SK-N-SH (cell line): ENCODE data around the gene EID3. TPM values are rescaled to one million over a fixed set of nuclear protein-coding genes. Genes with fewer than 3 reads are reported as not detected.

Source experiments
- CTCF ChIA-PET: fragments of 300-600, 350-600 bp; formaldehyde crosslinking; extraction: SDS; loops from one replicate; lab custom pipeline; 2021; lab: Yijun Ruan, JAX
- POLR2A ChIA-PET: fragments of 350-600 bp; sonication (Branson Sonifier 250); formaldehyde crosslinking; extraction: SDS; loops from one replicate; lab custom pipeline; 2020; ENCODE audit warnings: antibody characterized with exemption, inconsistent platforms; lab: Yijun Ruan, JAX
- DNase-seq: peaks from one replicate; pipeline ENCODE4 v3.0.0; 2012
- H2AFZ ChIP-seq: fragments of 200-600 bp; sonication (generic); 2 replicates; pipeline ENCODE4 v1.8.1; 2016; ENCODE audit warnings: antibody characterized with exemption, mild to moderate bottlenecking, low read depth
- H3F3A ChIP-seq: fragments of 200-600 bp; sonication (generic); replicated peaks from 2 replicates; pipeline ENCODE3; 2016; ENCODE audit warnings: antibody characterized with exemption, mild to moderate bottlenecking; ENCODE audit not compliant: insufficient read depth
- H3K27ac ChIP-seq, 2 experiments: fragments of 200-500 bp in 1 of 2; fragments of 200-600 bp in 1 of 2; sonication (Bioruptor generic) in 1 of 2; sonication (generic), shearing (Covaris generic) in 1 of 2; 2 replicates each; pipeline versions ENCODE4 v1.5.1 to v1.6.1; 2014 to 2016; ENCODE audit warnings: low read depth in 2 of 2, inconsistent platforms in 1 of 2, low read length in 1 of 2, mild to moderate bottlenecking in 1 of 2, mixed read lengths in 1 of 2
- H3K27me3 ChIP-seq: fragments of 200-600 bp; sonication (generic), shearing (Covaris generic); 2 replicates; pipeline ENCODE4 v1.6.1; 2016; ENCODE audit warnings: mixed run types; ENCODE audit not compliant: insufficient read depth
- H3K36me3 ChIP-seq, 2 experiments: fragments of 200-500 bp in 1 of 2; fragments of 200-600 bp in 1 of 2; sonication (Bioruptor generic) in 1 of 2; sonication (generic) in 1 of 2; replicated peaks in 1 of 2; 2 replicates each; pipeline versions ENCODE3 to v1.5.1; 2014 to 2016; ENCODE audit warnings: low read length in 1 of 2, mild to moderate bottlenecking in 1 of 2; ENCODE audit not compliant: insufficient read depth in 2 of 2, control insufficient read depth in 1 of 2
- H3K4me1 ChIP-seq, 2 experiments: fragments of 200-500 bp in 1 of 2; fragments of 200-600 bp in 1 of 2; sonication (Bioruptor generic) in 1 of 2; sonication (generic), shearing (Covaris generic) in 1 of 2; 2 replicates each; pipeline versions ENCODE4 v1.5.1 to v1.6.1; 2014 to 2016; ENCODE audit warnings: low read depth in 1 of 2, low read length in 1 of 2, mixed run types in 1 of 2; ENCODE audit not compliant: insufficient read depth in 2 of 2, control insufficient read depth in 1 of 2
- H3K4me2 ChIP-seq: fragments of 200-600 bp; sonication (generic), shearing (Covaris generic); 2 replicates; pipeline ENCODE4 v1.6.1; 2017; ENCODE audit warnings: mixed run types
- H3K4me3 ChIP-seq, 2 experiments: fragments of 200-500 bp in 1 of 2; fragments of 200-600 bp in 1 of 2; sonication (Bioruptor generic) in 1 of 2; sonication (generic), shearing (Covaris generic) in 1 of 2; 2 replicates each; pipeline versions ENCODE4 v1.5.1 to v1.8.1; 2014 to 2016; ENCODE audit warnings: low read depth in 2 of 2, inconsistent platforms in 1 of 2, low read length in 1 of 2, mild to moderate bottlenecking in 1 of 2, mixed read lengths in 1 of 2, moderate library complexity in 1 of 2
- H3K79me2 ChIP-seq: fragments of 200-600 bp; sonication (generic); 2 replicates; pipeline ENCODE4 v1.8.1; 2017; ENCODE audit warnings: mild to moderate bottlenecking; ENCODE audit not compliant: insufficient read depth
- H3K9ac ChIP-seq: fragments of 200-600 bp; sonication (generic); 2 replicates; pipeline ENCODE4 v1.6.1; 2017; ENCODE audit warnings: mixed run types
- H3K9me2 ChIP-seq: fragments of 200-600 bp; sonication (generic); 2 replicates; pipeline ENCODE4 v1.6.1; 2017; ENCODE audit warnings: mixed run types
- H3K9me3 ChIP-seq: fragments of 200-600 bp; sonication (generic); 2 replicates; pipeline ENCODE4 v1.6.1; 2017; ENCODE audit warnings: mixed run types, mild to moderate bottlenecking, moderate library complexity
- H4K20me1 ChIP-seq: fragments of 200-600 bp; sonication (generic); 2 replicates; pipeline ENCODE4 v1.6.1; 2017; ENCODE audit warnings: mild to moderate bottlenecking, mixed run types; ENCODE audit not compliant: insufficient read depth
- CHD2 ChIP-seq: fragments of 150-350 bp; IDR thresholded peaks from 2 replicates; pipeline ENCODE4 v1.6.1; 2018; ENCODE audit warnings: low read length; ENCODE audit not compliant: partially characterized antibody
- CTCF ChIP-seq: fragments of 200-600 bp; sonication (generic); IDR thresholded peaks from 2 replicates; pipeline ENCODE4 v1.6.1; 2017; ENCODE audit warnings: antibody characterized with exemption, mild to moderate bottlenecking, moderate library complexity
- EP300 ChIP-seq, 2 experiments: IDR thresholded peaks; 2 replicates each; pipeline versions ENCODE4 v1.4.0 to v1.6.1; 2012; ENCODE audit warnings: borderline replicate concordance in 1 of 2, low read depth in 1 of 2, low read length in 1 of 2
- FOSL2 ChIP-seq: IDR thresholded peaks from 2 replicates; pipeline ENCODE4 v1.4.0; 2012; ENCODE audit warnings: low read depth, mild to moderate bottlenecking, moderate library complexity, borderline replicate concordance
- FOXJ3 ChIP-seq: sonication (generic); formaldehyde crosslinking; IDR thresholded peaks from 2 replicates; pipeline ENCODE4 v1.5.1; 2020; ENCODE audit warnings: mild to moderate bottlenecking, missing genetic modification reagents
- IRF3 ChIP-seq: fragments of 150-350 bp; IDR thresholded peaks from 2 replicates; pipeline ENCODE4 v1.6.1; 2016; ENCODE audit warnings: mild to moderate bottlenecking, low read depth, low read length
- MAX ChIP-seq: IDR thresholded peaks from 2 replicates; pipeline ENCODE4 v1.4.0; 2012; ENCODE audit warnings: low read depth
- MXI1 ChIP-seq: IDR thresholded peaks from 2 replicates; pipeline ENCODE4 v1.6.1; 2012; ENCODE audit warnings: mild to moderate bottlenecking, low read depth, low read length, improper control_type of control experiment
- NFIC ChIP-seq: IDR thresholded peaks from 2 replicates; pipeline ENCODE4 v1.4.0; 2012; ENCODE audit warnings: borderline replicate concordance
- NRF1 ChIP-seq: IDR thresholded peaks from 2 replicates; pipeline ENCODE4 v1.6.1; 2012; ENCODE audit warnings: low read depth, mild to moderate bottlenecking, low read length
- PBX3 ChIP-seq: IDR thresholded peaks from 2 replicates; pipeline ENCODE4; 2012
- REST ChIP-seq: IDR thresholded peaks from 2 replicates; pipeline ENCODE4 v1.6.1; 2012; ENCODE audit warnings: mild to moderate bottlenecking, low read depth, low read length, moderate library complexity
- RFX5 ChIP-seq: IDR thresholded peaks from 2 replicates; pipeline ENCODE4 v1.6.1; 2012; ENCODE audit warnings: mild to moderate bottlenecking, improper control_type of control experiment, low read length
- RXRA ChIP-seq: IDR thresholded peaks from 2 replicates; pipeline ENCODE4 v1.4.0; 2012; ENCODE audit warnings: low read depth, mild to moderate bottlenecking, borderline replicate concordance
- TAF1 ChIP-seq: IDR thresholded peaks from 2 replicates; pipeline ENCODE4 v1.6.1; 2012; ENCODE audit warnings: low read depth, mild to moderate bottlenecking, low read length, moderate library complexity, borderline replicate concordance
- TCF12 ChIP-seq: IDR thresholded peaks from 2 replicates; pipeline ENCODE4 v1.4.0; 2012
- TEAD4 ChIP-seq: IDR thresholded peaks from 2 replicates; pipeline ENCODE4 v1.4.0; 2012; ENCODE audit warnings: mild to moderate bottlenecking, borderline replicate concordance; ENCODE audit not compliant: insufficient read depth
- YY1 ChIP-seq: IDR thresholded peaks from 2 replicates; pipeline ENCODE4 v1.4.0; 2012; ENCODE audit warnings: low read depth, mild to moderate bottlenecking
- ZBTB33 ChIP-seq: IDR thresholded peaks from 2 replicates; pipeline ENCODE4 v1.4.0; 2012; ENCODE audit warnings: low read depth, borderline replicate concordance
- WGBS: methylation state at CpG from one replicate; pipeline ENCODE4 v1.1.6; 2017; ENCODE audit warnings: low lambda C conversion rate; 5-methylcytosine and 5-hydroxymethylcytosine counted together
- polyA plus RNA-seq, 3 experiments: library from polyadenylated mRNA; depleted of rRNA; stranded (reverse); fragments of >200 nt; gene quantifications; 2 replicates each; pipeline ENCODE4 v1.2.3, GENCODE V29; 2012

The EID3 gene
- polyA plus RNA-seq, 1 of the 3 experiments (the other 2 are of a cell fraction) = 0.92 TPM

- CTCF ChIA-PET = interaction anchor here (0.5 to 1.4 kb wide), 3 partner anchors 12 to 399 kb away, joined by 3 read pairs; no protein-coding TSS in a partner anchor
- H2AFZ ChIP-seq = no peak overlapping the region
- DNase-seq = no peak
Observed at GRCh38 chr12:104319028-104319427, 15.5 kb downstream of the EID3 start.

More at GRCh38 chr12:104319028-104319427, 15.5 kb downstream of the EID3 start:
- Histone ChIP-seq H3K4me1 (no peaks in the 10 kb centered on the region), H3K4me2 (no peak overlapping the region), H3K27ac (no peak overlapping the region), H3K27me3 (no peaks in the 10 kb centered on the region), H3K79me2 (peaks cover 58% of the 10 kb centered on the region), H3K9me3 (no peaks in the 10 kb centered on the region), H3K36me3 (peaks cover 73 to 75% of the 10 kb centered on the region in 2 experiments), H4K20me1 (no peaks in the 10 kb centered on the region; the same call in 1 of the 2 replicates), H3K9me2 (no peaks in the 10 kb centered on the region), H3K4me3 (no peak overlapping the region), H3F3A (peaks cover 27% of the 10 kb centered on the region), H3K9ac (no peak overlapping the region)
- POLR2A ChIA-PET = no interaction called here
- TF ChIP-seq IRF3 = no peak
- no peak for TF ChIP-seq YY1
- no peak for TF ChIP-seq NFIC
- no peak for TF ChIP-seq MAX
- no peak for TF ChIP-seq PBX3
- no peak for TF ChIP-seq FOXJ3 (CRISPR knock-in tag)
- TF ChIP-seq TCF12 = no peak
- no peak for TF ChIP-seq REST
- TF ChIP-seq ZBTB33 = no peak
- no peak for TF ChIP-seq MXI1
- TF ChIP-seq CTCF = no peak
- no peak for TF ChIP-seq CHD2
- no peak for TF ChIP-seq RFX5
- no peak for TF ChIP-seq NRF1
- TF ChIP-seq EP300 (IDR thresholded peaks at IDR 0.05; ENCODE audit: borderline replicate concordance in 1 of 2, low read depth in 1 of 2, low read length in 1 of 2) = no peak
- no peak for TF ChIP-seq TEAD4
- TF ChIP-seq RXRA = no peak
- TF ChIP-seq FOSL2 = no peak
- no peak for TF ChIP-seq TAF1
- 100% methylated on average over 1 of the region's 1 CpG for WGBS
